GM12878 (cell line): ENCODE data around the gene SYT1. TPM values are rescaled to one million over a fixed set of nuclear protein-coding genes. Genes with fewer than 3 reads are reported as not detected.

ENCODE experiments used
- ATAC-seq: fragments of 200-7000 bp; cut with Tn5 transposase; 3 replicates; pipeline ENCODE4 v1.9.1; 2020; ENCODE audit warnings: mild to moderate bottlenecking, moderate library complexity
- BruUV-seq: library from RNA; stranded (reverse); fragments of 400-500 nt; replicated peaks from 2 replicates; lab custom pipeline; 2021; lab: Mats Ljungman, UMichigan
- CTCF ChIA-PET: fragments of 300-600 bp; sonication (Branson Sonifier 250); formaldehyde crosslinking; extraction: SDS; loops from one replicate; lab custom pipeline; 2021; ENCODE audit warnings: inconsistent platforms; lab: Yijun Ruan, JAX
- POLR2A ChIA-PET: fragments of 350-600 bp; formaldehyde crosslinking; extraction: SDS; loops from one replicate; lab custom pipeline; 2021; ENCODE audit warnings: inconsistent platforms; lab: Charles Lee
- RAD21 ChIA-PET: fragments of 300-600 bp; sonication (Branson Sonifier 250); formaldehyde crosslinking; loops from one replicate; lab custom pipeline; 2023; ENCODE audit warnings: antibody characterized with exemption; ENCODE audit not compliant: unreplicated experiment; lab: Charles Lee
- SMC1A ChIA-PET: fragments of 300-600 bp; sonication (Branson Sonifier 250); formaldehyde crosslinking; loops from one replicate; lab custom pipeline; 2023; ENCODE audit not compliant: unreplicated experiment, uncharacterized antibody; lab: Charles Lee
- DNase-seq: peaks from one replicate; pipeline ENCODE4 v3.0.0-alpha.2; 2011; ENCODE audit warnings: low read depth, low spot score
- FAIRE-seq: peaks from 3 replicates; lab custom pipeline; 2011; peaks lifted over from hg19 to GRCh38; lab: Jason Lieb, UNC
- H2AFZ ChIP-seq: 2 replicates; pipeline ENCODE4 v1.6.0; 2011; ENCODE audit warnings: low read depth, low read length, control low read depth; ENCODE audit not compliant: control insufficient read depth
- H3K27ac ChIP-seq: 2 replicates; pipeline ENCODE4 v1.5.1; 2011; ENCODE audit warnings: control low read depth; ENCODE audit not compliant: control insufficient read depth, insufficient read depth
- H3K27me3 ChIP-seq, 2 experiments: replicated peaks in 1 of 2; 2 replicates each; pipeline versions ENCODE4 v1.6.0 to v1.6.1; 2011; ENCODE audit warnings: low read length in 1 of 2; ENCODE audit not compliant: control insufficient read depth in 2 of 2, insufficient read depth in 2 of 2
- H3K36me3 ChIP-seq, 2 experiments: 2 replicates each; pipeline ENCODE4 v1.5.1; 2011; ENCODE audit warnings: low read length in 1 of 2; ENCODE audit not compliant: control insufficient read depth in 2 of 2, insufficient read depth in 2 of 2
- H3K4me1 ChIP-seq: 2 replicates; pipeline ENCODE4 v1.6.1; 2011; ENCODE audit warnings: mild to moderate bottlenecking, low read length, moderate library complexity, mixed read lengths; ENCODE audit not compliant: control insufficient read depth, insufficient read depth
- H3K4me2 ChIP-seq: 2 replicates; pipeline ENCODE4 v1.6.0; 2011; ENCODE audit warnings: control low read depth; ENCODE audit not compliant: control insufficient read depth, insufficient read depth
- H3K4me3 ChIP-seq: fragments of 200-600 bp; sonication (generic); 2 replicates; pipeline ENCODE4 v1.5.1; 2016
- H3K79me2 ChIP-seq: 2 replicates; pipeline ENCODE4 v1.6.0; 2011; ENCODE audit warnings: low read length; ENCODE audit not compliant: control insufficient read depth, insufficient read depth
- H3K9ac ChIP-seq: 2 replicates; pipeline ENCODE4 v1.8.0; 2011; ENCODE audit warnings: low read length, control low read depth, mixed read lengths; ENCODE audit not compliant: control insufficient read depth, insufficient read depth
- H3K9me3 ChIP-seq: replicated peaks from 3 replicates; pipeline ENCODE4 v1.5.1; 2011; ENCODE audit warnings: mild to moderate bottlenecking, low read length; ENCODE audit not compliant: control insufficient read depth, insufficient read depth
- H4K20me1 ChIP-seq: 2 replicates; pipeline ENCODE4 v1.6.0; 2011; ENCODE audit not compliant: control insufficient read depth, insufficient read depth
- CHD1 ChIP-seq: IDR thresholded peaks from 2 replicates; pipeline ENCODE4 v1.6.1; 2012; ENCODE audit warnings: low read depth, low read length, improper control_type of control experiment
- CREB1 ChIP-seq: IDR thresholded peaks from 2 replicates; pipeline ENCODE4 v1.6.1; 2012; ENCODE audit warnings: low read depth, mild to moderate bottlenecking, inconsistent platforms
- CREM ChIP-seq: IDR thresholded peaks from 2 replicates; pipeline ENCODE4 v1.6.1; 2014; ENCODE audit warnings: antibody characterized with exemption, low read depth
- DPF2 ChIP-seq: fragments of 450-650 bp; IDR thresholded peaks from 2 replicates; pipeline ENCODE4 v1.6.1; 2017; ENCODE audit warnings: mild to moderate bottlenecking
- HCFC1 ChIP-seq: fragments of 150-350 bp; IDR thresholded peaks from 2 replicates; pipeline ENCODE4 v1.6.1; 2014; ENCODE audit warnings: low read length
- KLF5 ChIP-seq: fragments of 450-650 bp; IDR thresholded peaks from 2 replicates; pipeline ENCODE4 v1.6.1; 2014; ENCODE audit warnings: mild to moderate bottlenecking; ENCODE audit not compliant: partially characterized antibody
- MEF2A ChIP-seq: IDR thresholded peaks from 2 replicates; pipeline ENCODE4 v1.6.1; 2011; ENCODE audit warnings: low read depth, mild to moderate bottlenecking, low read length, moderate library complexity; ENCODE audit not compliant: insufficient read depth
- MYB ChIP-seq: fragments of 150-350 bp; IDR thresholded peaks from 2 replicates; pipeline ENCODE4 v1.6.1; 2014; ENCODE audit warnings: mild to moderate bottlenecking, low read depth, low read length, borderline replicate concordance
- MYC ChIP-seq: IDR thresholded peaks from 2 replicates; pipeline ENCODE4 v1.6.1; 2011; ENCODE audit warnings: mild to moderate bottlenecking, low read length, moderate library complexity, inconsistent platforms; ENCODE audit not compliant: insufficient read depth, insufficient replicate concordance, insufficient read length, severe bottlenecking
- NFIC ChIP-seq: IDR thresholded peaks from 2 replicates; pipeline ENCODE4 v1.6.1; 2012; ENCODE audit warnings: low read depth, mild to moderate bottlenecking, inconsistent platforms, low read length, moderate library complexity
- NFXL1 ChIP-seq: fragments of 450-650 bp; IDR thresholded peaks from 2 replicates; pipeline ENCODE4 v1.6.1; 2017; ENCODE audit warnings: antibody characterized with exemption, mild to moderate bottlenecking, borderline replicate concordance
- RAD51 ChIP-seq: fragments of 450-650 bp; IDR thresholded peaks from 2 replicates; pipeline ENCODE4 v1.6.1; 2016; ENCODE audit warnings: moderate library complexity, mild to moderate bottlenecking, inconsistent platforms
- RB1 ChIP-seq: fragments of 450-650 bp; formaldehyde crosslinking; IDR thresholded peaks from 2 replicates; pipeline ENCODE4 v1.6.1; 2017; ENCODE audit warnings: mild to moderate bottlenecking, borderline replicate concordance
- WGBS: methylation state at CpG from one replicate; pipeline ENCODE4 v1.1.6; 2016; ENCODE audit warnings: low lambda C conversion rate; ENCODE audit not compliant: insufficient replicate concordance, insufficient coverage; ENCODE audit errors: missing lambda C conversion rate; 5-methylcytosine and 5-hydroxymethylcytosine counted together
- in situ Hi-C: fragments of 300-500 bp; cut with MboI; formaldehyde crosslinking; loops from 9 replicates; pipeline ENCODE4 v1.14.3; 2018; ENCODE audit warnings: mixed read lengths
- intact Hi-C: fragments of 100-400 bp; cut with micrococcal nuclease; formaldehyde crosslinking; loops from one replicate; pipeline ENCODE4 v1.14.2; 2022; ENCODE audit not compliant: unreplicated experiment
- polyA plus RNA-seq, 11 experiments: library from polyadenylated mRNA; depleted of rRNA in 4 of 11; unstranded in 6 of 11; stranded (reverse) in 5 of 11; fragments of >200 nt; fragmentation: Nextera tagmentation in 4 of 11; fragmentation: Illumina TruSeq in 1 of 11; extraction: Ambion mirVana in 4 of 11; extraction: Trizol in 1 of 11; gene quantifications; 1 replicate in 1 of 11; 2 replicates in 10 of 11; pipeline versions ENCODE4 v1.2.1 to v1.2.3, GENCODE V29; 2011 to 2016; ENCODE audit warnings: inconsistent platforms in 2 of 11, missing spikeins in 2 of 11, low read depth in 1 of 11
- total RNA-seq, 4 experiments: library from RNA; depleted of rRNA in 3 of 4; stranded (reverse); fragments of >200 nt in 3 of 4; fragmentation: Illumina TruSeq in 1 of 4; extraction: Trizol in 1 of 4; gene quantifications; 2 replicates each; pipeline versions ENCODE4 v1.2.1 to v1.2.3, GENCODE V29; 2013 to 2021
- TF ChIP-seq, protein P1 (sequence below): IDR thresholded peaks from 2 replicates; pipeline ENCODE4 v1.6.1; 2012; ENCODE audit warnings: low read depth, low read length, improper control_type of control experiment
- TF ChIP-seq, protein P2 (sequence below): IDR thresholded peaks from 2 replicates; pipeline ENCODE4 v1.6.1; 2012; ENCODE audit warnings: low read depth, low read length, improper control_type of control experiment
- TF ChIP-seq, protein P3 (sequence below): fragments of 450-650 bp; IDR thresholded peaks from 2 replicates; pipeline ENCODE4 v1.6.1; 2017; ENCODE audit warnings: mild to moderate bottlenecking, moderate library complexity
- TF ChIP-seq, protein P4 (sequence below): IDR thresholded peaks from 2 replicates; pipeline ENCODE4 v1.6.1; 2012; ENCODE audit warnings: low read length, inconsistent platforms
- TF ChIP-seq, protein P5 (sequence below): IDR thresholded peaks from 2 replicates; pipeline ENCODE4 v1.6.1; 2011; ENCODE audit warnings: mild to moderate bottlenecking, low read depth, low read length, moderate library complexity; ENCODE audit not compliant: insufficient replicate concordance

The SYT1 gene
- total and polyA plus RNA-seq, 10 of the 15 experiments (the other 5 are each of a cell fraction or from before 2014, with no cell fraction given): 0.10 to 0.28 TPM; not detected in 8

DNA sequence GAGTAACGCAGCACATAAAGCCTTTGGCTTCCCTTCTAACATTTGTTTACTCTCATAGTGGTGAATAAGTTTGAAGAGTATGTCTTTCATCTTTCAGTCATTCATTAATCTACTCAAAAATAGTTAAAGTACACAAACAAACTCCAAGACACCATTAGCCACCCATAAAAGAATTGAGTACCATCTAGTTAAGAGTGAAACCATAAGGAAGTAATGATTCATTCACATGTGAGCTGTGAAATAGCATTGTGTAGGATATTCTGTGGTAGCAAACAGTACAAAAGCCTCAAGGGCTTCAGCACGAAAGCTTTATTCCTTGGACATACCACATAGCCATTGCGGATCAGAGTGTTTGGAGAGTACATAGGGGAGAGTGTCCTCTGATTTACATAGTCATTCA is 13.9 kb downstream of the SYT1 start:
- no peak for DNase-seq
- no peak overlapping the region for H3K9ac ChIP-seq
- no peak overlapping the region for H3K27ac ChIP-seq
- H3K4me2 ChIP-seq: no peak overlapping the region
- ChIA-PET RAD21 (no interaction called here), POLR2A (no interaction called here), CTCF (no interaction called here), SMC1A (no interaction called here)
- H3K9me3 ChIP-seq: no peaks in the 10 kb centered on the region
- no peak for FAIRE-seq
- no peaks in the 10 kb centered on the region for H3K27me3 ChIP-seq
- WGBS: 31% methylated on average over 3 of the region's 3 CpGs
- H2AFZ ChIP-seq: no peak overlapping the region
- no peaks in the 10 kb centered on the region for H3K4me1 ChIP-seq
- intact Hi-C loops (no loop called here), in situ Hi-C loops (no loop called here)
- no TSS peak for BruUV-seq
- H3K36me3 ChIP-seq: no peaks in the 10 kb centered on the region
- H3K79me2 ChIP-seq: no peaks in the 10 kb centered on the region
- no peaks in the 10 kb centered on the region for H4K20me1 ChIP-seq
- ATAC-seq: no peak
- H3K4me3 ChIP-seq: no peak overlapping the region
- TF ChIP-seq CREB1 (no peak), RAD51 (no peak), NFIC (no peak), DPF2 (no peak), NFXL1 (no peak), CREM (no peak), MYB (no peak), HCFC1 (no peak), KLF5 (no peak), RB1 (no peak), CHD1 (no peak), MYC (no peak), MEF2A (no peak)
- TF ChIP-seq, protein P1, sequence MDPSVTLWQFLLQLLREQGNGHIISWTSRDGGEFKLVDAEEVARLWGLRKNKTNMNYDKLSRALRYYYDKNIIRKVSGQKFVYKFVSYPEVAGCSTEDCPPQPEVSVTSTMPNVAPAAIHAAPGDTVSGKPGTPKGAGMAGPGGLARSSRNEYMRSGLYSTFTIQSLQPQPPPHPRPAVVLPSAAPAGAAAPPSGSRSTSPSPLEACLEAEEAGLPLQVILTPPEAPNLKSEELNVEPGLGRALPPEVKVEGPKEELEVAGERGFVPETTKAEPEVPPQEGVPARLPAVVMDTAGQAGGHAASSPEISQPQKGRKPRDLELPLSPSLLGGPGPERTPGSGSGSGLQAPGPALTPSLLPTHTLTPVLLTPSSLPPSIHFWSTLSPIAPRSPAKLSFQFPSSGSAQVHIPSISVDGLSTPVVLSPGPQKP: no peak
- TF ChIP-seq, protein P2, sequence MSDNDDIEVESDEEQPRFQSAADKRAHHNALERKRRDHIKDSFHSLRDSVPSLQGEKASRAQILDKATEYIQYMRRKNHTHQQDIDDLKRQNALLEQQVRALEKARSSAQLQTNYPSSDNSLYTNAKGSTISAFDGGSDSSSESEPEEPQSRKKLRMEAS: no peak
- TF ChIP-seq, protein P3, sequence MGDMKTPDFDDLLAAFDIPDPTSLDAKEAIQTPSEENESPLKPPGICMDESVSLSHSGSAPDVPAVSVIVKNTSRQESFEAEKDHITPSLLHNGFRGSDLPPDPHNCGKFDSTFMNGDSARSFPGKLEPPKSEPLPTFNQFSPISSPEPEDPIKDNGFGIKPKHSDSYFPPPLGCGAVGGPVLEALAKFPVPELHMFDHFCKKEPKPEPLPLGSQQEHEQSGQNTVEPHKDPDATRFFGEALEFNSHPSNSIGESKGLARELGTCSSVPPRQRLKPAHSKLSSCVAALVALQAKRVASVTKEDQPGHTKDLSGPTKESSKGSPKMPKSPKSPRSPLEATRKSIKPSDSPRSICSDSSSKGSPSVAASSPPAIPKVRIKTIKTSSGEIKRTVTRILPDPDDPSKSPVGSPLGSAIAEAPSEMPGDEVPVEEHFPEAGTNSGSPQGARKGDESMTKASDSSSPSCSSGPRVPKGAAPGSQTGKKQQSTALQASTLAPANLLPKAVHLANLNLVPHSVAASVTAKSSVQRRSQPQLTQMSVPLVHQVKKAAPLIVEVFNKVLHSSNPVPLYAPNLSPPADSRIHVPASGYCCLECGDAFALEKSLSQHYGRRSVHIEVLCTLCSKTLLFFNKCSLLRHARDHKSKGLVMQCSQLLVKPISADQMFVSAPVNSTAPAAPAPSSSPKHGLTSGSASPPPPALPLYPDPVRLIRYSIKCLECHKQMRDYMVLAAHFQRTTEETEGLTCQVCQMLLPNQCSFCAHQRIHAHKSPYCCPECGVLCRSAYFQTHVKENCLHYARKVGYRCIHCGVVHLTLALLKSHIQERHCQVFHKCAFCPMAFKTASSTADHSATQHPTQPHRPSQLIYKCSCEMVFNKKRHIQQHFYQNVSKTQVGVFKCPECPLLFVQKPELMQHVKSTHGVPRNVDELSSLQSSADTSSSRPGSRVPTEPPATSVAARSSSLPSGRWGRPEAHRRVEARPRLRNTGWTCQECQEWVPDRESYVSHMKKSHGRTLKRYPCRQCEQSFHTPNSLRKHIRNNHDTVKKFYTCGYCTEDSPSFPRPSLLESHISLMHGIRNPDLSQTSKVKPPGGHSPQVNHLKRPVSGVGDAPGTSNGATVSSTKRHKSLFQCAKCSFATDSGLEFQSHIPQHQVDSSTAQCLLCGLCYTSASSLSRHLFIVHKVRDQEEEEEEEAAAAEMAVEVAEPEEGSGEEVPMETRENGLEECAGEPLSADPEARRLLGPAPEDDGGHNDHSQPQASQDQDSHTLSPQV: no peak
- TF ChIP-seq, protein P4, sequence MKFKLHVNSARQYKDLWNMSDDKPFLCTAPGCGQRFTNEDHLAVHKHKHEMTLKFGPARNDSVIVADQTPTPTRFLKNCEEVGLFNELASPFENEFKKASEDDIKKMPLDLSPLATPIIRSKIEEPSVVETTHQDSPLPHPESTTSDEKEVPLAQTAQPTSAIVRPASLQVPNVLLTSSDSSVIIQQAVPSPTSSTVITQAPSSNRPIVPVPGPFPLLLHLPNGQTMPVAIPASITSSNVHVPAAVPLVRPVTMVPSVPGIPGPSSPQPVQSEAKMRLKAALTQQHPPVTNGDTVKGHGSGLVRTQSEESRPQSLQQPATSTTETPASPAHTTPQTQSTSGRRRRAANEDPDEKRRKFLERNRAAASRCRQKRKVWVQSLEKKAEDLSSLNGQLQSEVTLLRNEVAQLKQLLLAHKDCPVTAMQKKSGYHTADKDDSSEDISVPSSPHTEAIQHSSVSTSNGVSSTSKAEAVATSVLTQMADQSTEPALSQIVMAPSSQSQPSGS: no peak
- TF ChIP-seq, protein P5, sequence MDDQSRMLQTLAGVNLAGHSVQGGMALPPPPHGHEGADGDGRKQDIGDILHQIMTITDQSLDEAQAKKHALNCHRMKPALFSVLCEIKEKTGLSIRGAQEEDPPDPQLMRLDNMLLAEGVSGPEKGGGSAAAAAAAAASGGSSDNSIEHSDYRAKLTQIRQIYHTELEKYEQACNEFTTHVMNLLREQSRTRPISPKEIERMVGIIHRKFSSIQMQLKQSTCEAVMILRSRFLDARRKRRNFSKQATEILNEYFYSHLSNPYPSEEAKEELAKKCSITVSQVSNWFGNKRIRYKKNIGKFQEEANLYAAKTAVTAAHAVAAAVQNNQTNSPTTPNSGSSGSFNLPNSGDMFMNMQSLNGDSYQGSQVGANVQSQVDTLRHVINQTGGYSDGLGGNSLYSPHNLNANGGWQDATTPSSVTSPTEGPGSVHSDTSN: no peak
